SH-SY5Y (cell line): ENCODE measurements around the gene MTHFD1L.

Experiments used
- GATA2 ChIP-seq: IDR thresholded peaks from 2 replicates; pipeline ENCODE4 v1.6.1; 2011; ENCODE audit warnings: mild to moderate bottlenecking, low read depth, low read length
- GATA3 ChIP-seq: IDR thresholded peaks from 2 replicates; pipeline ENCODE4 v1.6.1; 2011; ENCODE audit warnings: low read depth, mild to moderate bottlenecking, low read length, moderate library complexity

DNA sequence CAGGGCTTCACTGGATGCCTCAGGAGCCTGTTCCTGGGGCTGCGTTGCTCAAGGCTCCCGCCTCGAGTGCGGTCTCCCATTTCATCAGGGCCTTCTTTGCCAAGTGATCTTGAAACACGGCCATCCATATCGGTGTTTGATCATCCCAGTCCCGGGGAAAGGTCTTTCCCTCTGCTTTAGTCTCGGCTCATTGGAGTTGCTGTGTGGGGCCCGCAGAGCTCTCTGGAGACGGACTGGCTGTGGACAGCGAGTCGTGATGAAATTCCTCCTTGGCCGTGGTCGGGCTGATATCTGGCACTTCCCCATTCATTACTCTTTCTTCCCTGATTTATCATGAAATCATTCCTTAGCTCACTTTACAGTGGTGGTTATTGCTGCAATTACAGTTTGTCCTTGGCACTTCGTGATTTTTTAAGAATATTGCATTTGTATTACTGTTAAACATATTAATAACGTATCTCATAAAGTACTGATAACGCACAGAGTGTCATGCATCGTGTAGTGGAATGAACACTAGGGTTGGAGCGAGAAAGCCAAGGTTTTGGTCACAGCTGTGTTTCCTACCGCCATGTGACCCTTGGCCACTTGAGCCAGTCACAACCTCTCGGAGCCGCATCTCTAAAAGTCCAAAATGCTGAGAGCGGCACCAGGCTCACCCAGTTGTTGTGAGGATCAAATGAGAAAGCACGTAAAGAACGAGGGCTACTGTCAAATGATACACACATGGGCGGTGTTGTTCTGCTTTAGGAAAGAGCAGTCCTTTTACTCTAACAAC, 71.8 kb downstream of the MTHFD1L start:
- no peak for TF ChIP-seq GATA3
- TF ChIP-seq GATA2, result no peak
